AG10803 (cell line): Measurements from ENCODE around the gene ABTB2.

ENCODE experiments used
- DNase-seq: peaks from one replicate; pipeline ENCODE4 v3.0.0; 2010; ENCODE audit warnings: low read depth
- H3K4me3 ChIP-seq: 2 replicates; pipeline ENCODE4 v1.5.1; 2011; ENCODE audit warnings: mild to moderate bottlenecking, low read length, control low read depth
- CTCF ChIP-seq: conservative IDR thresholded peaks from 2 replicates; pipeline ENCODE4 v1.5.1; 2011; ENCODE audit warnings: mild to moderate bottlenecking, low read length, control low read depth, inconsistent platforms

ABTB2 gene

DNA sequence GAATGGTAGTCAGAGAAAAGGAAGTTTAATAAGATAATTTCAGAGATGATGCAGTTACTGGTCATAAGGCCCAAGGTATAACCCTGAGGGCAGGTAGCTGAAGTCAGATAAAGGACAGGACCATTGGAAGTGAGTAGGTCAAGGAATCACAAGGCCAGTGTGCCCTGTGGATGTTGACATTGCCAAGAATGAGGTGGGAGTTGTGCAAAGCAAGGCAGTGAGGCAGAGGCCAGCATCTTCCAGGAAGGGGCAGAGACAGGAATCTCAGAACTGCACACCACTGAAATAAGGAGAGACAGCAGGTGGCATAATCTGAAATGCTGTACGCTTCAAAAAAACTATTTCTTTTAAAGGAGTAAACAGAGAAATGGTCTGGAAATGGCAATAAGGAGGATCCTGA lies 61.4 kb downstream of the ABTB2 start:
- no peak for TF ChIP-seq CTCF
- DNase-seq, result no peak
- H3K4me3 ChIP-seq, result no peak overlapping the region

- no peak overlapping the region for H3K4me3 ChIP-seq
- no peak for TF ChIP-seq CTCF
- no peak for DNase-seq
These were observed 65.3 kb downstream of the ABTB2 start for GRCh38 chr11:34292546-34292945.

- DNase-seq, result no peak
- TF ChIP-seq CTCF, result no peak
- no peak overlapping the region for H3K4me3 ChIP-seq
These were observed 65.7 kb downstream of the ABTB2 start for GRCh38 chr11:34292111-34292510.

- DNase-seq, result no peak
- no peak overlapping the region for H3K4me3 ChIP-seq
- TF ChIP-seq CTCF, result no peak
These were observed 66.9 kb downstream of the ABTB2 start for GRCh38 chr11:34290926-34291325.

DNA sequence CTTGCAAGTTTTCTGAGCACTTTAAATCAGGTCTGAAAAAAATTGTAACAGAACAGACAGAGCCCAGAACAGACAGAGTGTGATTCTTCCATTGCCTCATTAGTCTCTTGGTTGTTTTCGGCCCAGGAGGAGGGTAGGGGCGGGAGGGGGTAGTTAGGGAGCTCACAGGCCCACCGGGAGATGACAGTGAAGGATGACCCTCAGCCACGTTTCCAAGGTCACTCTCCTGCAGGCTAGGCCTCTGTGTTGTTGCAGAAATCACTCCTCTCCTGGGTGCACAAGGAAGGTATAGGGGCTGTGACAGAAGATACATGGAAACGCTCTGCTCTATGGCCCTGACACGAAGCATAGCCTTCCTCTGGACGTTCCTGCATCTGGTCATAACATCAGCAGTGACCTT lies 69.3 kb downstream of the ABTB2 start:
- TF ChIP-seq CTCF, result no peak
- no peak overlapping the region for H3K4me3 ChIP-seq
- DNase-seq, result no peak

- no peak for TF ChIP-seq CTCF
- H3K4me3 ChIP-seq, result no peak overlapping the region
- DNase-seq, result no peak
These were observed 72.9 kb downstream of the ABTB2 start for GRCh38 chr11:34284811-34285481.

DNA sequence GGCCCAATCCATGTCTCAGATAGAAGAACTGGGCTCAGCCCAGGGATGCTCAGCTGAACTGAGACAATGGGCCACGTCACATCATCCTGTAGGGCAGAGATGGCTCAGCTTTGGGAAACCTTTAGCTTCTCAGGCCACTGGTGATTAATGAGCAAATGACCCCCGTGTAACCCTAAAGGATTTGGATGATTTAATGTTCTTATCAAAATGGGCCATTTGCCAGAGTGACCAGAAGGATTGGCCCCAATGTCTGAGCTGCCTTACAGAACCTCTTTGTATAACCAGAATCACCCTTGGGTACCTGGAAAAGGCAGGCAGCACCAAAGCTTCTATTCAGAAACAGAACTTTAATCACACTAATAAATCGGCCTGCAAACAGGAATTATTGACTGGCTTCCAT lies 73.7 kb downstream of the ABTB2 start:
- no peak for DNase-seq
- H3K4me3 ChIP-seq, result no peak overlapping the region
- TF ChIP-seq CTCF, result no peak
